OCI-LY1 (cell line): ENCODE results near the gene IQCK.

Source experiments
- EZH2 ChIP-seq: fragments of 200-600 bp; sonication (generic), shearing (Covaris generic); IDR thresholded peaks from 2 replicates; pipeline ENCODE4 v1.8.0; 2017; ENCODE audit warnings: borderline replicate concordance, mixed run types, mild to moderate bottlenecking, antibody characterized with exemption, low read length, moderate library complexity, mixed read lengths
- TF ChIP-seq, protein P1 (sequence below): fragments of 200-600 bp; sonication (generic), shearing (Covaris generic); IDR thresholded peaks from 2 replicates; pipeline ENCODE4 v1.5.1; 2017; ENCODE audit warnings: mild to moderate bottlenecking, antibody characterized with exemption, low read length, moderate library complexity, mixed read lengths

GRCh38 chr16:19882186-19882585 lies 164.1 kb downstream of the IQCK start:
- TF ChIP-seq, protein P1, sequence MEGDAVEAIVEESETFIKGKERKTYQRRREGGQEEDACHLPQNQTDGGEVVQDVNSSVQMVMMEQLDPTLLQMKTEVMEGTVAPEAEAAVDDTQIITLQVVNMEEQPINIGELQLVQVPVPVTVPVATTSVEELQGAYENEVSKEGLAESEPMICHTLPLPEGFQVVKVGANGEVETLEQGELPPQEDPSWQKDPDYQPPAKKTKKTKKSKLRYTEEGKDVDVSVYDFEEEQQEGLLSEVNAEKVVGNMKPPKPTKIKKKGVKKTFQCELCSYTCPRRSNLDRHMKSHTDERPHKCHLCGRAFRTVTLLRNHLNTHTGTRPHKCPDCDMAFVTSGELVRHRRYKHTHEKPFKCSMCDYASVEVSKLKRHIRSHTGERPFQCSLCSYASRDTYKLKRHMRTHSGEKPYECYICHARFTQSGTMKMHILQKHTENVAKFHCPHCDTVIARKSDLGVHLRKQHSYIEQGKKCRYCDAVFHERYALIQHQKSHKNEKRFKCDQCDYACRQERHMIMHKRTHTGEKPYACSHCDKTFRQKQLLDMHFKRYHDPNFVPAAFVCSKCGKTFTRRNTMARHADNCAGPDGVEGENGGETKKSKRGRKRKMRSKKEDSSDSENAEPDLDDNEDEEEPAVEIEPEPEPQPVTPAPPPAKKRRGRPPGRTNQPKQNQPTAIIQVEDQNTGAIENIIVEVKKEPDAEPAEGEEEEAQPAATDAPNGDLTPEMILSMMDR, result no peak
- no peak for TF ChIP-seq EZH2
